ENCODE results near the gene HSFX3.
"Not testable (repeated sequence)": the region's sequence is repeated elsewhere in the genome, so short reads cannot be mapped to it uniquely, and the experiment has no call there.

Gene HSFX3

DNA sequence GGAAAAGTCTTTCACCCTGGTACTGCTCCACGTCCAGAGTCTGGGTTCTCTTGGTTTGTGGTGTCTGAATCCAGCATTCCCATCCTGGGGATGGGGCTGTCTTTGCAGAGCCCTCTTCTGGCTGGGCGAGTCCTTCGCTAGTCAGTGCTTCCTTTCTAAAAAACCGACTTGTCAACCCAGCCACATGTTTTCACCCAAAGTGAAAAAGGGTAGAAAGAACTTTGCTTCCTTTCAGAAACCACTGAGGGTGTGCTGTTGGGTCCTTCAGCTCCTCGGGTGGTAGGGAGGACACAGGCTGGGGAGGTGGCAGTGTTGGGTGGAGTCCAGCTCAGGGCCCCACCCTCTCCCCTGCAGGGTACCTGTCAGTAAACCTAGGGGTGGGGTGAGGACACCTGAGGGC is 23.8 kb downstream of the HSFX3 start:
- not testable (repeated sequence) for H3K27me3 ChIP-seq (ENCODE audit: insufficient read depth, low read length, poor library complexity, severe bottlenecking); H3K79me2 ChIP-seq (ENCODE audit: insufficient read depth, low read length); H3K4me3 ChIP-seq (ENCODE audit: low read length, poor library complexity, severe bottlenecking); H3K36me3 ChIP-seq (ENCODE audit: insufficient read depth, low read length); H3K9ac ChIP-seq (ENCODE audit: low read depth, low read length, poor library complexity, severe bottlenecking); H3K4me2 ChIP-seq (ENCODE audit: low read depth, low read length, poor library complexity, severe bottlenecking); H3K9me3 ChIP-seq (ENCODE audit: insufficient read depth, low read depth, low read length); H3K9me2 ChIP-seq (replicated peaks; ENCODE audit: low read depth, low read length); H4K20me1 ChIP-seq (ENCODE audit: insufficient read depth, low read length, poor library complexity, severe bottlenecking); H2AFZ ChIP-seq (ENCODE audit: low read length); H3F3A ChIP-seq (ENCODE audit: low read depth)
- H3K4me1 ChIP-seq (ENCODE audit: insufficient read depth, low read length, poor library complexity, severe bottlenecking): peaks cover 13% of the 10 kb centered on the region

GRCh38 chrX:149525389-149525788 is 24.3 kb downstream of the HSFX3 start:
- not testable (repeated sequence) for H3K79me2 ChIP-seq (ENCODE audit: insufficient read depth, low read length); H3K27me3 ChIP-seq (ENCODE audit: insufficient read depth, low read length, poor library complexity, severe bottlenecking); H3K4me2 ChIP-seq (ENCODE audit: low read depth, low read length, poor library complexity, severe bottlenecking); H4K20me1 ChIP-seq (ENCODE audit: insufficient read depth, low read length, poor library complexity, severe bottlenecking); H3F3A ChIP-seq (ENCODE audit: low read depth); H3K36me3 ChIP-seq (ENCODE audit: insufficient read depth, low read length); H3K9me3 ChIP-seq (ENCODE audit: insufficient read depth, low read depth, low read length); H2AFZ ChIP-seq (ENCODE audit: low read length); H3K9ac ChIP-seq (ENCODE audit: low read depth, low read length, poor library complexity, severe bottlenecking); H3K9me2 ChIP-seq (replicated peaks; ENCODE audit: low read depth, low read length)
- Histone ChIP-seq H3K4me3 (ENCODE audit: low read length, poor library complexity, severe bottlenecking) (peak overlapping the region; percentile 44), H3K4me1 (ENCODE audit: insufficient read depth, low read length, poor library complexity, severe bottlenecking) (peaks cover 17% of the 10 kb centered on the region)

- H3F3A ChIP-seq (ENCODE audit: low read depth): no peaks in the 10 kb centered on the region
- no peak overlapping the region for H3K4me3 ChIP-seq (ENCODE audit: low read length, poor library complexity, severe bottlenecking)
- H3K9me2 ChIP-seq (replicated peaks; ENCODE audit: low read depth, low read length): no peaks in the 10 kb centered on the region
- H3K9me3 ChIP-seq (ENCODE audit: insufficient read depth, low read depth, low read length): no peaks in the 10 kb centered on the region
- no peaks in the 10 kb centered on the region for H3K27me3 ChIP-seq (ENCODE audit: insufficient read depth, low read length, poor library complexity, severe bottlenecking)
- no peaks in the 10 kb centered on the region for H4K20me1 ChIP-seq (ENCODE audit: insufficient read depth, low read length, poor library complexity, severe bottlenecking)
- H3K79me2 ChIP-seq (ENCODE audit: insufficient read depth, low read length): no peaks in the 10 kb centered on the region
- H3K4me2 ChIP-seq (ENCODE audit: low read depth, low read length, poor library complexity, severe bottlenecking): no peak overlapping the region
- no peaks in the 10 kb centered on the region for H3K36me3 ChIP-seq (ENCODE audit: insufficient read depth, low read length)
- no peak overlapping the region for H2AFZ ChIP-seq (ENCODE audit: low read length)
- peaks cover 20% of the 10 kb centered on the region for H3K4me1 ChIP-seq (ENCODE audit: insufficient read depth, low read length, poor library complexity, severe bottlenecking)
- no peak overlapping the region for H3K9ac ChIP-seq (ENCODE audit: low read depth, low read length, poor library complexity, severe bottlenecking)
- no peak for TF ChIP-seq EZH2phosphoT487 (IDR thresholded peaks at IDR 0.05; ENCODE audit: borderline replicate concordance)
- TF ChIP-seq, protein P1, sequence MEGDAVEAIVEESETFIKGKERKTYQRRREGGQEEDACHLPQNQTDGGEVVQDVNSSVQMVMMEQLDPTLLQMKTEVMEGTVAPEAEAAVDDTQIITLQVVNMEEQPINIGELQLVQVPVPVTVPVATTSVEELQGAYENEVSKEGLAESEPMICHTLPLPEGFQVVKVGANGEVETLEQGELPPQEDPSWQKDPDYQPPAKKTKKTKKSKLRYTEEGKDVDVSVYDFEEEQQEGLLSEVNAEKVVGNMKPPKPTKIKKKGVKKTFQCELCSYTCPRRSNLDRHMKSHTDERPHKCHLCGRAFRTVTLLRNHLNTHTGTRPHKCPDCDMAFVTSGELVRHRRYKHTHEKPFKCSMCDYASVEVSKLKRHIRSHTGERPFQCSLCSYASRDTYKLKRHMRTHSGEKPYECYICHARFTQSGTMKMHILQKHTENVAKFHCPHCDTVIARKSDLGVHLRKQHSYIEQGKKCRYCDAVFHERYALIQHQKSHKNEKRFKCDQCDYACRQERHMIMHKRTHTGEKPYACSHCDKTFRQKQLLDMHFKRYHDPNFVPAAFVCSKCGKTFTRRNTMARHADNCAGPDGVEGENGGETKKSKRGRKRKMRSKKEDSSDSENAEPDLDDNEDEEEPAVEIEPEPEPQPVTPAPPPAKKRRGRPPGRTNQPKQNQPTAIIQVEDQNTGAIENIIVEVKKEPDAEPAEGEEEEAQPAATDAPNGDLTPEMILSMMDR (conservative IDR thresholded peaks at IDR 0.05; ENCODE audit: low read length): no peak
Observed at GRCh38 chrX:149522916-149523315, 26.8 kb downstream of the HSFX3 start.

DNA sequence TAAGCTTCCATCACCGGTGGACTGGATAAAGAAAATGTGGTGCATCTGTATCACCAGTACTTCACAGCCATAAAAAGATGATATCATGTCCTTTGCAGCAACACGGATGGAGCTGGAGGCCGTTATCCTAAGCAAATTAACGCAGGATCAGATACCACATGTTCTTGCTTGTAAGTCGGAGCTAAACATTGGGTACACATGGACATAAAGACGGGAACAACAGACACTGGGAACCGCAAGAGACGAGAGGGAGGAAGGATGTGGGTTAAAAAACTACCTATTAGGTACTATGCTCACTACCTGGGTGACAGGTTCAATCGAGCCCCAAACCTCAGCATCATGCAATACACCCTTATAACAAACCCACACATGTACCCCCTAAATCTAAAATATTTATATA is 28.3 kb downstream of the HSFX3 start:
- H3K36me3 ChIP-seq (ENCODE audit: insufficient read depth, low read length): no peaks in the 10 kb centered on the region
- H3K27me3 ChIP-seq (ENCODE audit: insufficient read depth, low read length, poor library complexity, severe bottlenecking): no peaks in the 10 kb centered on the region
- peak overlapping the region; percentile 51 for H3K4me3 ChIP-seq (ENCODE audit: low read length, poor library complexity, severe bottlenecking)
- H3K4me1 ChIP-seq (ENCODE audit: insufficient read depth, low read length, poor library complexity, severe bottlenecking): peaks cover 20% of the 10 kb centered on the region
- no peak overlapping the region for H2AFZ ChIP-seq (ENCODE audit: low read length)
- H3K9me2 ChIP-seq (replicated peaks; ENCODE audit: low read depth, low read length): no peaks in the 10 kb centered on the region
- no peaks in the 10 kb centered on the region for H3F3A ChIP-seq (ENCODE audit: low read depth)
- no peaks in the 10 kb centered on the region for H3K79me2 ChIP-seq (ENCODE audit: insufficient read depth, low read length)
- H3K9me3 ChIP-seq (ENCODE audit: insufficient read depth, low read depth, low read length): no peaks in the 10 kb centered on the region
- H3K4me2 ChIP-seq (ENCODE audit: low read depth, low read length, poor library complexity, severe bottlenecking): peak overlapping the region; percentile 58
- no peaks in the 10 kb centered on the region for H4K20me1 ChIP-seq (ENCODE audit: insufficient read depth, low read length, poor library complexity, severe bottlenecking)
- peak overlapping the region; percentile 55 for H3K9ac ChIP-seq (ENCODE audit: low read depth, low read length, poor library complexity, severe bottlenecking)
- TF ChIP-seq EZH2phosphoT487 (IDR thresholded peaks at IDR 0.05; ENCODE audit: borderline replicate concordance): no peak
- TF ChIP-seq, protein P1 (conservative IDR thresholded peaks at IDR 0.05; ENCODE audit: low read length): no peak

DNA sequence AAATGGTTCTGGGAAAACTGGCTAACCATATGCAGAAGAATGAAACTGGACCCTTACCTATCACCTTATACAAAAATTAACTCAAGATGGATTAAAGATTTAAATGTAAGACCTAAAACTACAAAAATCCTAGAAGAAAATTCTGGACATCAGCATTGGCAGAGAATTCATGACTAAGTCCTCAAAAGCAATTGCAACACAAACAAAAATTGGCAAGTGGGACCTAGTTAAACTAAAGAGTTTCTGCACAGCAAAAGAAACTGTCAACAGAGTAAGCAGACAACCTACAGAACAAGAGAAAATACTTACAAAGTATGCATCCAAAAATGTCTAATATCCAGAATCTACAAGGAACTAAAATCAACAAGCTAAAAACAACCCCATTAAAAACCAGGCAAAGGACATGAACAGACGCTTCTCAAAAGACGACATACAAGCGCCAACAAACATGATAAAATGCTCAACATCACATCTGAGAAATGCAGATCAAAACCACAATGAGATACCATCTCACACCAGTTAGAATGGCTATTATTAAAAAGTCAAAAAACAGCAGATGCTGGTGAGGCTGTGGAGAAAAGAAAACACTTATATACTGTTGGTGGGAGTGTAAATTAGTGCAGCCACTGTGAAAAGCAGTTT is 29.0 kb downstream of the HSFX3 start:
- H2AFZ ChIP-seq (ENCODE audit: low read length); H3K36me3 ChIP-seq (ENCODE audit: insufficient read depth, low read length); H3F3A ChIP-seq (ENCODE audit: low read depth); H3K9me3 ChIP-seq (ENCODE audit: insufficient read depth, low read depth, low read length); H3K9me2 ChIP-seq (replicated peaks; ENCODE audit: low read depth, low read length); H4K20me1 ChIP-seq (ENCODE audit: insufficient read depth, low read length, poor library complexity, severe bottlenecking); H3K79me2 ChIP-seq (ENCODE audit: insufficient read depth, low read length); H3K27me3 ChIP-seq (ENCODE audit: insufficient read depth, low read length, poor library complexity, severe bottlenecking): not testable (repeated sequence)
- H3K4me1 ChIP-seq (ENCODE audit: insufficient read depth, low read length, poor library complexity, severe bottlenecking): peaks cover 20% of the 10 kb centered on the region
- H3K4me3 ChIP-seq (ENCODE audit: low read length, poor library complexity, severe bottlenecking): peak overlapping the region; percentile 51
- peak overlapping the region; percentile 55 for H3K9ac ChIP-seq (ENCODE audit: low read depth, low read length, poor library complexity, severe bottlenecking)
- peak overlapping the region; percentile 58 for H3K4me2 ChIP-seq (ENCODE audit: low read depth, low read length, poor library complexity, severe bottlenecking)
